Measurements from ENCODE around the gene DIPK1A. TPM values are rescaled to one million over a fixed set of nuclear protein-coding genes. Genes with fewer than 3 reads are reported as not detected.

DIPK1A gene
- total RNA-seq, 1 donor: 29.0 TPM

DNA sequence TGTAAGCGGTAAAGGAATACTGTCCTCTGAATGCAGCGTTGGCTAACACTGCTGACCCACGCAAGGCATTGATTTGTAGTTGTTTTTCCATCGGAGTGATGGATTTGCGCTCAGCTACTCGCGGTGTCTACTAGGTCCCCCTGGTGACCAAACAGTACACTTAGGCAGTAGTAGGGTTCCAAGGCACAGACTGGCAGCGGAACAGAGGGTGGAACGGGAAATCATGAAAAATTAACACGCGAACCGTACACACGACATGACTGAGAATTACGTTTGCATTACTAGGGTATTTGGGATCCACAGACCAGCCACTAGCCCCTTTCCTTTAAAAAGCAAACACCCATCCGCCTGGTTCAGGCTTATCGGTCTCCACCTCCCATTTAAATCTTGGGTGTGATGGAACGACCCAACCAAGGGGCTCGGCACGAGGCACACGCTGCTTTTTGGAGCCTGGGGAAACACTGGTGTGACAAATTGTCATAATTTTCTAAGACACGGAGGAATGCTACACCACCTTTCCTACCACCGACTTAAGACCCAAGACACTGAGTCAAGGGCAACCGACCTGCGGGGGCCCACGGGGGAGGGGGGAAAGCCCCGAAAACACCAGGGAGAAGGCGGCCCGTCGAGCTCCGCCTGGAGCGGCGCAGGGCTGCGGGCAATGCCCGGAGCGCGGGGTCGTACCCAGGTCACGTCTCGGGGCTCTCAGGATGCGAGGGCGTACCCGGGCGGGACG, 699 bp downstream of the DIPK1A start:
- TF ChIP-seq, protein P1, sequence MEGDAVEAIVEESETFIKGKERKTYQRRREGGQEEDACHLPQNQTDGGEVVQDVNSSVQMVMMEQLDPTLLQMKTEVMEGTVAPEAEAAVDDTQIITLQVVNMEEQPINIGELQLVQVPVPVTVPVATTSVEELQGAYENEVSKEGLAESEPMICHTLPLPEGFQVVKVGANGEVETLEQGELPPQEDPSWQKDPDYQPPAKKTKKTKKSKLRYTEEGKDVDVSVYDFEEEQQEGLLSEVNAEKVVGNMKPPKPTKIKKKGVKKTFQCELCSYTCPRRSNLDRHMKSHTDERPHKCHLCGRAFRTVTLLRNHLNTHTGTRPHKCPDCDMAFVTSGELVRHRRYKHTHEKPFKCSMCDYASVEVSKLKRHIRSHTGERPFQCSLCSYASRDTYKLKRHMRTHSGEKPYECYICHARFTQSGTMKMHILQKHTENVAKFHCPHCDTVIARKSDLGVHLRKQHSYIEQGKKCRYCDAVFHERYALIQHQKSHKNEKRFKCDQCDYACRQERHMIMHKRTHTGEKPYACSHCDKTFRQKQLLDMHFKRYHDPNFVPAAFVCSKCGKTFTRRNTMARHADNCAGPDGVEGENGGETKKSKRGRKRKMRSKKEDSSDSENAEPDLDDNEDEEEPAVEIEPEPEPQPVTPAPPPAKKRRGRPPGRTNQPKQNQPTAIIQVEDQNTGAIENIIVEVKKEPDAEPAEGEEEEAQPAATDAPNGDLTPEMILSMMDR (IDR thresholded peaks at IDR 0.05; ENCODE audit: extremely low read depth, low read depth, low read length): peak; percentile 71
- H3K4me1 ChIP-seq (ENCODE audit: insufficient read depth, low read length): peaks cover 9% of the 10 kb centered on the region
- no peaks in the 10 kb centered on the region for H3K9me3 ChIP-seq (ENCODE audit: low read depth, low read length)
- no peaks in the 10 kb centered on the region for H3K36me3 ChIP-seq (ENCODE audit: insufficient read depth, low read length)
- H3K4me2 ChIP-seq (ENCODE audit: insufficient read depth, low read length): peak overlapping the region; percentile 94
- peak overlapping the region; percentile 84 for H3K4me3 ChIP-seq (ENCODE audit: insufficient read depth, low read length)
- H2AFZ ChIP-seq (ENCODE audit: low read length): peak overlapping the region; percentile 83
- no peaks in the 10 kb centered on the region for H4K20me1 ChIP-seq (ENCODE audit: insufficient read depth, low read length)
- peak; percentile 92 for DNase-seq (ENCODE audit: insufficient read length, low spot score, missing footprints)
- peaks cover 6% of the 10 kb centered on the region for H3K27me3 ChIP-seq (ENCODE audit: insufficient read depth, low read length)
- peaks cover 9% of the 10 kb centered on the region for H3K79me2 ChIP-seq (ENCODE audit: insufficient read depth, low read length)
- peak overlapping the region; percentile 88 for H3K27ac ChIP-seq (ENCODE audit: low read depth, low read length)

DNA sequence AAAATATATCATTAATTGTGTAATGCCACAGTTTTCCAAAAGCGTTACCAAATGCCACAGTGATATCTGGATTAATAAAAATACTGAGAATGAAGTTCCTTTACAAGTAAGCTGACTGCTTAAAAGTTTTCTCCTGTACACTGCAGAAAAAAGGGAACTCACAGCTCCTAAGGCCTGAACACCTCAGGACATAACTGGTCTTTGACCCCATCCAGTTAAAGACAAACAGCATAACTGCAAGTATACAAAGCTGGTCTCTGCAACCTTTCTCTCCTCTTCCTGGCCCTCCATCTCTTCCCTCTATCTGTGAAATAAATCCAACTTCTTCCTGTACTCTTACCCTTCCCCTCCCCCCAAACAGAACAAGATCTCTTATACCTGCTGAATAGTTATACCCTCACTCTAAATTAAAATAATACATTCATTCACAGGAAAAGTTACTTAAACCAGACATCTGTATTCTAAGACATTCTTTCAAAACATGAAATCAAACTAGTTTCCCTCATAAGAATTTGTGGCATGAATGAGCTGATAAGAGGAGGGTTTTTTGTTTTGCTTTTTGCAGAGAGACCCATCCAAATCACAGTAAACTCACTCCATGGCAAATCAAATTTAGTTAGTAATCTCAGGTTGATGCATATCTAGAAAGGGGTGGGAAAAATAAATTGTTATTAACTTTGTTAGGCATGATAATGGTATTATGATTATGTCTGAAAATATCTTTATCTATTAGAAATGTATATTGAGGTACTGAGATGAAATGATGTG, 2.9 kb downstream of the DIPK1A start:
- Histone ChIP-seq H4K20me1 (ENCODE audit: insufficient read depth, low read length) (no peaks in the 10 kb centered on the region), H3K4me3 (ENCODE audit: insufficient read depth, low read length) (no peak overlapping the region), H3K4me2 (ENCODE audit: insufficient read depth, low read length) (no peak overlapping the region), H3K27ac (ENCODE audit: low read depth, low read length) (no peak overlapping the region), H3K4me1 (ENCODE audit: insufficient read depth, low read length) (peaks cover 9% of the 10 kb centered on the region), H2AFZ (ENCODE audit: low read length) (no peak overlapping the region), H3K79me2 (ENCODE audit: insufficient read depth, low read length) (peaks cover 18% of the 10 kb centered on the region), H3K27me3 (ENCODE audit: insufficient read depth, low read length) (no peaks in the 10 kb centered on the region), H3K36me3 (ENCODE audit: insufficient read depth, low read length) (no peaks in the 10 kb centered on the region), H3K9me3 (ENCODE audit: low read depth, low read length) (no peaks in the 10 kb centered on the region)
- TF ChIP-seq, protein P1 (IDR thresholded peaks at IDR 0.05; ENCODE audit: extremely low read depth, low read depth, low read length): no peak
- no peak for DNase-seq (ENCODE audit: insufficient read length, low spot score, missing footprints)

DNA sequence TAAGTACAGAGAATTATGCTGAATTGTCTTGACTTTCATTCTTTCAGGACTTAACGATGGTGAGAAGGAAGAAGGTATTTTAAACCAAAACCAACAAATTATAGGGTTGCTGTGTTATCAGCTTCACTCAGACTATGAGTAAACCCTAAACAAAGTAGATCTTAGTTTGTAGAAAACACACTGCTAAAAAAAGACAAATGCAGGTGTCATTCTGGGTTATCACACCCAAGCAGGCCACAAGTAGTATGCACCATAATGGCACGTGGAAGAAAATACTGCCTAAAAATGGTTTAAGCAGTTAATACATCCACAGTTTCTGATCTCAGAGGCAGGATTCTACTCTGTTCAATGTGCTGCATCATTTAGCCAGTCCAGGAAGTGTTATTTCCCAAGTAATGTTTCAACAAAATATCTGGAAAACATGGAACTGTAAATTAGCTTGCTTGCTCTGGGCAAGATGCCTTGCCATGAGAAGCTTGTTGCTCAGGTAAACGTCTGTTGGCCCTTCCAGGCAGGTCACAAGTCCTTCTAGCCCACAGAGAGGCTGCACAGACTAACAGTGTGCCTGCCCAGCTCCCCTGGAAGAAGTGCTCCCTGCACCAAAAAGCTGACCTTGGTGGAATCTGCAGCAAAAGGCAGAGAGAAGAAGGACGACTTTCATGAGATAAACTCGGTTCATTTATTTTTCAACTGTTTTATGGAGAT, 4.1 kb downstream of the DIPK1A start:
- no peak overlapping the region for H2AFZ ChIP-seq (ENCODE audit: low read length)

More for the DNA sequence above, 4.1 kb downstream of the DIPK1A start:
- no peak overlapping the region for H3K27ac ChIP-seq (ENCODE audit: low read depth, low read length)
- H3K27me3 ChIP-seq (ENCODE audit: insufficient read depth, low read length): no peaks in the 10 kb centered on the region
- no peaks in the 10 kb centered on the region for H3K36me3 ChIP-seq (ENCODE audit: insufficient read depth, low read length)
- DNase-seq (ENCODE audit: insufficient read length, low spot score, missing footprints): peak; percentile 68
- H3K4me3 ChIP-seq (ENCODE audit: insufficient read depth, low read length): no peak overlapping the region
- H3K4me1 ChIP-seq (ENCODE audit: insufficient read depth, low read length): peaks cover 4% of the 10 kb centered on the region
- H3K4me2 ChIP-seq (ENCODE audit: insufficient read depth, low read length): no peak overlapping the region
- peaks cover 26% of the 10 kb centered on the region for H3K79me2 ChIP-seq (ENCODE audit: insufficient read depth, low read length)
- no peaks in the 10 kb centered on the region for H3K9me3 ChIP-seq (ENCODE audit: low read depth, low read length)
- TF ChIP-seq, protein P1 (IDR thresholded peaks at IDR 0.05; ENCODE audit: extremely low read depth, low read depth, low read length): no peak
- H4K20me1 ChIP-seq (ENCODE audit: insufficient read depth, low read length): no peaks in the 10 kb centered on the region
